ENCODE measurements around the gene SNX24.

- TF ChIP-seq CTCF (IDR thresholded peaks at IDR 0.05) (no peak), POLR2AphosphoS5 (IDR thresholded peaks at IDR 0.05) (no peak)
These were observed 199.7 kb downstream of the SNX24 start for GRCh38 chr5:123044926-123045617.
